ENCODE data around the gene GPNMB.
"Not testable (repeated sequence)": the region's sequence is repeated elsewhere in the genome, so short reads cannot be mapped to it uniquely, and the experiment has no call there.

The GPNMB gene

GRCh38 chr7:23246555-23246954, at the start of gene GPNMB:
Gene GPNMB (plus strand): TSS chr7:23246775. CDS start chr7:23246858, 83 bp downstream.
- no peak for DNase-seq (ENCODE audit: low read depth in 2 of 2)

GRCh38 chr7:23197745-23198144, 48.8 kb upstream of the GPNMB start:
- DNase-seq (ENCODE audit: low read depth in 2 of 2): not testable (repeated sequence)

- no peak for DNase-seq (ENCODE audit: low read depth in 2 of 2)
These were observed 46.2 kb upstream of the GPNMB start for GRCh38 chr7:23200331-23200730.

- DNase-seq (ENCODE audit: low read depth in 2 of 2): no peak
These were observed 42.3 kb upstream of the GPNMB start for GRCh38 chr7:23204241-23204640.

- no peak for DNase-seq (ENCODE audit: low read depth in 2 of 2)
These were observed 41.0 kb upstream of the GPNMB start for GRCh38 chr7:23205577-23205908.

- no peak for DNase-seq (ENCODE audit: low read depth in 2 of 2)
These were observed 40.4 kb upstream of the GPNMB start for GRCh38 chr7:23205909-23206767.

- DNase-seq (ENCODE audit: low read depth in 2 of 2): no peak
These were observed 39.6 kb upstream of the GPNMB start for GRCh38 chr7:23207021-23207420.

- DNase-seq (ENCODE audit: low read depth in 2 of 2): no peak
These were observed 38.7 kb upstream of the GPNMB start for GRCh38 chr7:23207884-23208283.

- DNase-seq (ENCODE audit: low read depth in 2 of 2): no peak
These were observed 38.3 kb upstream of the GPNMB start for GRCh38 chr7:23208316-23208715.

GRCh38 chr7:23210506-23210905, 36.1 kb upstream of the GPNMB start:
- no peak for DNase-seq (ENCODE audit: low read depth in 2 of 2)

GRCh38 chr7:23211589-23211988, 35.0 kb upstream of the GPNMB start:
- no peak for DNase-seq (ENCODE audit: low read depth in 2 of 2)

- DNase-seq (ENCODE audit: low read depth in 2 of 2): no peak
These were observed 34.2 kb upstream of the GPNMB start for GRCh38 chr7:23212395-23212794.

- DNase-seq (ENCODE audit: low read depth in 2 of 2): no peak
These were observed 33.7 kb upstream of the GPNMB start for GRCh38 chr7:23212841-23213240.

- DNase-seq (ENCODE audit: low read depth in 2 of 2): no peak
These were observed 32.8 kb upstream of the GPNMB start for GRCh38 chr7:23213755-23214154.

GRCh38 chr7:23214423-23214822, 32.2 kb upstream of the GPNMB start:
- no peak for DNase-seq (ENCODE audit: low read depth in 2 of 2)

- no peak for DNase-seq (ENCODE audit: low read depth in 2 of 2)
These were observed 31.6 kb upstream of the GPNMB start for GRCh38 chr7:23214938-23215337.

- no peak for DNase-seq (ENCODE audit: low read depth in 2 of 2)
These were observed 30.6 kb upstream of the GPNMB start for GRCh38 chr7:23216021-23216420.

- DNase-seq (ENCODE audit: low read depth in 2 of 2): no peak
These were observed 28.4 kb upstream of the GPNMB start for GRCh38 chr7:23218196-23218595.

GRCh38 chr7:23220690-23221305, 25.8 kb upstream of the GPNMB start:
- no peak for DNase-seq (ENCODE audit: low read depth in 2 of 2)

- no peak for DNase-seq (ENCODE audit: low read depth in 2 of 2)
These were observed 24.0 kb upstream of the GPNMB start for GRCh38 chr7:23222439-23223030.

- not testable (repeated sequence) for DNase-seq (ENCODE audit: low read depth in 2 of 2)
These were observed 22.2 kb upstream of the GPNMB start for GRCh38 chr7:23224364-23224763.

GRCh38 chr7:23226844-23227450, 19.6 kb upstream of the GPNMB start:
- DNase-seq (ENCODE audit: low read depth in 2 of 2): no peak

GRCh38 chr7:23228412-23228811, 18.2 kb upstream of the GPNMB start:
- no peak for DNase-seq (ENCODE audit: low read depth in 2 of 2)
